NCI-H187 (cell line): ENCODE data around the gene GPX8.
A peak's percentile ranks its signal among the peaks of the same experiment; 100 is the strongest.

Experiments
- DNase-seq, 2 experiments: peaks; one replicate each; lab custom pipeline; 2025; lab: John Stamatoyannopoulos, UW

GPX8 gene

GRCh38 chr5:55172937-55173686 is 13.1 kb downstream of the GPX8 start, which contains the start of gene CDC20B:
Gene CDC20B, minus strand, starts transcription at chr5:55173177. Its CDS starts 177 bp downstream, at chr5:55173000.
- peak; percentile 82 to 83 for DNase-seq

GRCh38 chr5:55173687-55174230 is 13.8 kb downstream of the GPX8 start:
- no peak for DNase-seq

- DNase-seq = no peak
These were observed 15.8 kb downstream of the GPX8 start for GRCh38 chr5:55175781-55176175.

- DNase-seq = peak; percentile 44 to 61
These were observed 16.3 kb downstream of the GPX8 start for GRCh38 chr5:55176176-55176818.

GRCh38 chr5:55177078-55177477 is 17.1 kb downstream of the GPX8 start:
- no peak for DNase-seq

- DNase-seq = no peak
These were observed 20.0 kb downstream of the GPX8 start for GRCh38 chr5:55180016-55180415.

- no peak for DNase-seq
These were observed 27.4 kb downstream of the GPX8 start for GRCh38 chr5:55187370-55187769.

- DNase-seq = no peak
These were observed 28.9 kb downstream of the GPX8 start for GRCh38 chr5:55188656-55189540.

GRCh38 chr5:55191165-55191564 is 31.2 kb downstream of the GPX8 start:
- no peak for DNase-seq

GRCh38 chr5:55205001-55205400 is 45.0 kb downstream of the GPX8 start:
- no peak for DNase-seq

- DNase-seq = no peak
These were observed 51.4 kb downstream of the GPX8 start for GRCh38 chr5:55211184-55211874.
